ENCODE data around the gene BMP3. TPM values are rescaled to one million over a fixed set of nuclear protein-coding genes. Genes with fewer than 3 reads are reported as not detected.
"Not testable (repeated sequence)": the region's sequence is repeated elsewhere in the genome, so short reads cannot be mapped to it uniquely, and the experiment has no call there.

Gene BMP3
- total RNA-seq = not detected

- CTCF ChIA-PET = interaction anchor here (0.8 to 1.7 kb wide), 5 partner anchors 9 to 13 kb away, joined by 3 to 5 read pairs (median 4); no protein-coding TSS in a partner anchor
- DNase-seq = peak; percentile 5
- peak within 1 kb of the TSS; percentile 68 for H3K4me3 Mint-ChIP-seq
- intact Hi-C loops (cut with micrococcal nuclease) = loop anchor here (10.0 kb wide), 1 partner anchor 416 kb away; no protein-coding TSS in a partner anchor
- H3K9me3 Mint-ChIP-seq = no peaks in the 10 kb centered on the region
- H3K27me3 Mint-ChIP-seq (ENCODE audit: low read depth) = peaks cover 54% of the 10 kb centered on the region
- no peak within 1 kb of the TSS for H3K27ac Mint-ChIP-seq
- peaks cover 14% of the 10 kb centered on the region for H3K4me1 Mint-ChIP-seq (ENCODE audit: low read depth)
- no peaks in the 10 kb centered on the region for H3K36me3 Mint-ChIP-seq (ENCODE audit: low read depth)
Measured at GRCh38 chr4:81030061-81030980, at the start of gene BMP3. TSS of gene BMP3 (plus strand) at chr4:81030708. CDS start at chr4:81031285, 577 bp downstream.

- H3K36me3 Mint-ChIP-seq (ENCODE audit: low read depth) = no peaks in the 10 kb centered on the region
- CTCF ChIA-PET = interaction anchor here (3.3 kb wide), 1 partner anchor 623 kb away, joined by 16 read pairs; no protein-coding TSS in a partner anchor
- H3K27me3 Mint-ChIP-seq (ENCODE audit: low read depth) = peaks cover 8% of the 10 kb centered on the region
- intact Hi-C loops (cut with micrococcal nuclease) = no loop called here
- no peak for DNase-seq
- no peak overlapping the region for H3K4me3 Mint-ChIP-seq
- H3K9me3 Mint-ChIP-seq = no peaks in the 10 kb centered on the region
- H3K4me1 Mint-ChIP-seq (ENCODE audit: low read depth) = peaks cover 2% of the 10 kb centered on the region
- no peak overlapping the region for H3K27ac Mint-ChIP-seq
Measured at GRCh38 chr4:80986011-80986410, 44.5 kb upstream of the BMP3 start.

GRCh38 chr4:80989921-80990544 lies 40.5 kb upstream of the BMP3 start:
- H3K36me3 Mint-ChIP-seq (ENCODE audit: low read depth) = no peaks in the 10 kb centered on the region
- H3K27ac Mint-ChIP-seq = no peak overlapping the region
- H3K4me3 Mint-ChIP-seq = no peak overlapping the region
- DNase-seq = peak; percentile 14
- CTCF ChIA-PET = interaction anchor here (0.5 to 2.9 kb wide), 14 partner anchors 9 to 770 kb away, joined by 3 to 19 read pairs (median 4); no protein-coding TSS in a partner anchor
- H3K9me3 Mint-ChIP-seq = no peaks in the 10 kb centered on the region
- no peaks in the 10 kb centered on the region for H3K27me3 Mint-ChIP-seq (ENCODE audit: low read depth)
- H3K4me1 Mint-ChIP-seq (ENCODE audit: low read depth) = peaks cover 2% of the 10 kb centered on the region
- intact Hi-C loops (cut with micrococcal nuclease) = loop anchor here (1.0 to 2.0 kb wide), 5 partner anchors 51 to 628 kb away; no protein-coding TSS in a partner anchor

- no peak overlapping the region for H3K4me3 Mint-ChIP-seq
- no peaks in the 10 kb centered on the region for H3K9me3 Mint-ChIP-seq
- CTCF ChIA-PET = interaction anchor here (0.5 to 2.3 kb wide), 9 partner anchors 9 to 632 kb away, joined by 3 to 19 read pairs (median 4); no protein-coding TSS in a partner anchor
- no peak overlapping the region for H3K27ac Mint-ChIP-seq
- H3K36me3 Mint-ChIP-seq (ENCODE audit: low read depth) = no peaks in the 10 kb centered on the region
- DNase-seq = no peak
- H3K27me3 Mint-ChIP-seq (ENCODE audit: low read depth) = no peaks in the 10 kb centered on the region
- intact Hi-C loops (cut with micrococcal nuclease) = loop anchor here (1.0 to 2.0 kb wide), 5 partner anchors 50 to 629 kb away; no protein-coding TSS in a partner anchor
- peaks cover 2% of the 10 kb centered on the region for H3K4me1 Mint-ChIP-seq (ENCODE audit: low read depth)
Measured at GRCh38 chr4:80990851-80991250, 39.7 kb upstream of the BMP3 start.

- Mint-ChIP-seq H3K36me3 (ENCODE audit: low read depth) (no peaks in the 10 kb centered on the region), H3K4me1 (ENCODE audit: low read depth) (no peaks in the 10 kb centered on the region), H3K27me3 (ENCODE audit: low read depth) (peaks cover 3% of the 10 kb centered on the region), H3K4me3 (no peak overlapping the region), H3K9me3 (peaks cover 3% of the 10 kb centered on the region), H3K27ac (no peak overlapping the region)
- CTCF ChIA-PET = interaction anchor here (1.0 to 1.6 kb wide), 2 partner anchors 10 to 33 kb away, joined by 5 read pairs; no protein-coding TSS in a partner anchor
- intact Hi-C loops (cut with micrococcal nuclease) = no loop called here
- DNase-seq = no peak
Measured at GRCh38 chr4:80999943-81000342, 30.6 kb upstream of the BMP3 start.

- H3K4me1 Mint-ChIP-seq (ENCODE audit: low read depth) = no peaks in the 10 kb centered on the region
- peaks cover 3% of the 10 kb centered on the region for H3K9me3 Mint-ChIP-seq
- CTCF ChIA-PET = interaction anchor here (0.6 kb wide), 1 partner anchor 349 kb away, joined by 3 read pairs; no protein-coding TSS in a partner anchor
- H3K27ac Mint-ChIP-seq = no peak overlapping the region
- no peak for DNase-seq
- no peaks in the 10 kb centered on the region for H3K36me3 Mint-ChIP-seq (ENCODE audit: low read depth)
- intact Hi-C loops (cut with micrococcal nuclease) = no loop called here
- no peaks in the 10 kb centered on the region for H3K27me3 Mint-ChIP-seq (ENCODE audit: low read depth)
- H3K4me3 Mint-ChIP-seq = no peak overlapping the region
Measured at GRCh38 chr4:81003597-81004111, 26.9 kb upstream of the BMP3 start.

GRCh38 chr4:81007417-81007816 lies 23.1 kb upstream of the BMP3 start:
- DNase-seq = no peak
- Mint-ChIP-seq H3K9me3 (no peaks in the 10 kb centered on the region), H3K27me3 (ENCODE audit: low read depth) (no peaks in the 10 kb centered on the region), H3K4me1 (ENCODE audit: low read depth) (no peaks in the 10 kb centered on the region), H3K27ac (no peak overlapping the region), H3K4me3 (no peak overlapping the region), H3K36me3 (ENCODE audit: low read depth) (no peaks in the 10 kb centered on the region)
- CTCF ChIA-PET = no interaction called here
- intact Hi-C loops (cut with micrococcal nuclease) = no loop called here

- H3K36me3 Mint-ChIP-seq (ENCODE audit: low read depth); CTCF ChIA-PET; intact Hi-C loops (cut with micrococcal nuclease); H3K9me3 Mint-ChIP-seq; H3K27ac Mint-ChIP-seq; H3K4me1 Mint-ChIP-seq (ENCODE audit: low read depth); H3K4me3 Mint-ChIP-seq; DNase-seq: not testable (repeated sequence)
- H3K27me3 Mint-ChIP-seq (ENCODE audit: low read depth) = peaks cover 11% of the 10 kb centered on the region
Measured at GRCh38 chr4:81016566-81016965, 13.9 kb upstream of the BMP3 start.

- Mint-ChIP-seq H3K4me3 (no peak overlapping the region), H3K27ac (no peak overlapping the region), H3K36me3 (ENCODE audit: low read depth) (no peaks in the 10 kb centered on the region), H3K27me3 (ENCODE audit: low read depth) (peaks cover 4% of the 10 kb centered on the region), H3K9me3 (no peaks in the 10 kb centered on the region), H3K4me1 (ENCODE audit: low read depth) (no peaks in the 10 kb centered on the region)
- CTCF ChIA-PET = no interaction called here
- intact Hi-C loops (cut with micrococcal nuclease) = no loop called here
- DNase-seq = no peak
Measured at GRCh38 chr4:81019006-81019405, 11.5 kb upstream of the BMP3 start.

- CTCF ChIA-PET = interaction anchor here (0.6 to 1.0 kb wide), 3 partner anchors 10 to 808 kb away, joined by 3 to 6 read pairs (median 4); no protein-coding TSS in a partner anchor
- Mint-ChIP-seq H3K4me3 (no peak overlapping the region), H3K27me3 (ENCODE audit: low read depth) (peaks cover 14% of the 10 kb centered on the region), H3K9me3 (no peaks in the 10 kb centered on the region), H3K27ac (no peak overlapping the region), H3K36me3 (ENCODE audit: low read depth) (no peaks in the 10 kb centered on the region), H3K4me1 (ENCODE audit: low read depth) (no peaks in the 10 kb centered on the region)
- intact Hi-C loops (cut with micrococcal nuclease) = no loop called here
- no peak for DNase-seq
Measured at GRCh38 chr4:81021142-81021944, 9.2 kb upstream of the BMP3 start.

GRCh38 chr4:81021981-81022380 lies 8.5 kb upstream of the BMP3 start:
- no peaks in the 10 kb centered on the region for H3K36me3 Mint-ChIP-seq (ENCODE audit: low read depth)
- CTCF ChIA-PET = no interaction called here
- H3K4me1 Mint-ChIP-seq (ENCODE audit: low read depth) = no peaks in the 10 kb centered on the region

More at GRCh38 chr4:81021981-81022380, 8.5 kb upstream of the BMP3 start:
- intact Hi-C loops (cut with micrococcal nuclease) = no loop called here
- Mint-ChIP-seq H3K27me3 (ENCODE audit: low read depth) (peaks cover 20% of the 10 kb centered on the region), H3K4me3 (no peak overlapping the region), H3K27ac (no peak overlapping the region), H3K9me3 (no peaks in the 10 kb centered on the region)
- DNase-seq = no peak

All from activated naive CD4-positive, alpha-beta T cell treated with anti-CD3 and anti-CD28 coated beads for 36 hours (primary cell).